Activated naive CD8-positive, alpha-beta T cell treated with anti-CD3 and anti-CD28 coated beads, Interleukin-2, amount 50 U/mL, for 24 hours (primary cell): ENCODE results near the gene OR2V1.
"Not testable (repeated sequence)": the region's sequence is repeated elsewhere in the genome, so short reads cannot be mapped to it uniquely, and the experiment has no call there.

Source experiments
- ATAC-seq: fragments of 150-1000 bp; cut with Tn5 transposase; one replicate; pipeline ENCODE4 v1.10.0; 2021
- DNase-seq: peaks from one replicate; pipeline ENCODE4 v3.0.0; 2021
- H3K27ac Mint-ChIP-seq: one replicate; pipeline ENCODE4 v1.8.0; 2021; ENCODE audit warnings: mild to moderate bottlenecking, mixed read lengths
- H3K27me3 Mint-ChIP-seq: one replicate; pipeline ENCODE4 v1.8.0; 2021; ENCODE audit warnings: mixed read lengths
- H3K36me3 Mint-ChIP-seq: one replicate; pipeline ENCODE4 v1.8.0; 2021; ENCODE audit warnings: low read depth, mixed read lengths
- H3K4me1 Mint-ChIP-seq: one replicate; pipeline ENCODE4 v1.8.0; 2021; ENCODE audit warnings: mixed read lengths
- H3K4me3 Mint-ChIP-seq: one replicate; pipeline ENCODE4 v1.8.0; 2021; ENCODE audit warnings: mild to moderate bottlenecking, moderate library complexity, mixed read lengths
- H3K9me3 Mint-ChIP-seq: one replicate; pipeline ENCODE4 v1.8.0; 2021; ENCODE audit warnings: mixed read lengths

Gene OR2V1

GRCh38 chr5:181107699-181108098 lies 23.3 kb downstream of the OR2V1 start:
- Mint-ChIP-seq H3K36me3 (peaks cover 2% of the 10 kb centered on the region), H3K4me1 (peaks cover 12% of the 10 kb centered on the region), H3K27me3 (peaks cover 65% of the 10 kb centered on the region), H3K9me3 (no peaks in the 10 kb centered on the region), H3K4me3 (no peak overlapping the region), H3K27ac (no peak overlapping the region)
- DNase-seq (no peak), ATAC-seq (no peak)

GRCh38 chr5:181105391-181106025 lies 25.5 kb downstream of the OR2V1 start:
- ATAC-seq = no peak
- Mint-ChIP-seq H3K4me1 (peaks cover 12% of the 10 kb centered on the region), H3K9me3 (no peaks in the 10 kb centered on the region), H3K4me3 (no peak overlapping the region), H3K27me3 (peaks cover 54% of the 10 kb centered on the region), H3K27ac (no peak overlapping the region), H3K36me3 (peaks cover 2% of the 10 kb centered on the region)
- no peak for DNase-seq

- not testable (repeated sequence) for H3K36me3 Mint-ChIP-seq, H3K4me3 Mint-ChIP-seq, H3K27ac Mint-ChIP-seq, DNase-seq, ATAC-seq, H3K9me3 Mint-ChIP-seq
- H3K27me3 Mint-ChIP-seq = peaks cover 54% of the 10 kb centered on the region
- peaks cover 12% of the 10 kb centered on the region for H3K4me1 Mint-ChIP-seq
Observed at GRCh38 chr5:181104606-181105390, 26.2 kb downstream of the OR2V1 start.

GRCh38 chr5:181104259-181104568 lies 26.8 kb downstream of the OR2V1 start:
- ATAC-seq, H3K9me3 Mint-ChIP-seq, H3K27ac Mint-ChIP-seq, DNase-seq, H3K36me3 Mint-ChIP-seq: not testable (repeated sequence)
- peaks cover 56% of the 10 kb centered on the region for H3K27me3 Mint-ChIP-seq
- H3K4me1 Mint-ChIP-seq = peaks cover 18% of the 10 kb centered on the region
- H3K4me3 Mint-ChIP-seq = peak overlapping the region; percentile 81

- not testable (repeated sequence) for H3K27ac Mint-ChIP-seq, H3K9me3 Mint-ChIP-seq, H3K36me3 Mint-ChIP-seq, DNase-seq, H3K4me3 Mint-ChIP-seq
- ATAC-seq = peak; percentile 79
- peaks cover 18% of the 10 kb centered on the region for H3K4me1 Mint-ChIP-seq
- H3K27me3 Mint-ChIP-seq = peaks cover 45% of the 10 kb centered on the region
Observed at GRCh38 chr5:181101930-181102674, 28.9 kb downstream of the OR2V1 start.

- H3K27me3 Mint-ChIP-seq = peaks cover 39% of the 10 kb centered on the region
- not testable (repeated sequence) for ATAC-seq, H3K4me3 Mint-ChIP-seq, H3K36me3 Mint-ChIP-seq, DNase-seq, H3K27ac Mint-ChIP-seq, H3K9me3 Mint-ChIP-seq
- peaks cover 18% of the 10 kb centered on the region for H3K4me1 Mint-ChIP-seq
Observed at GRCh38 chr5:181101030-181101641, 29.8 kb downstream of the OR2V1 start.

GRCh38 chr5:181100121-181100875 lies 30.7 kb downstream of the OR2V1 start:
- Mint-ChIP-seq H3K27me3 (peaks cover 34% of the 10 kb centered on the region), H3K4me1 (peaks cover 15% of the 10 kb centered on the region), H3K4me3 (no peak overlapping the region), H3K27ac (no peak overlapping the region), H3K9me3 (no peaks in the 10 kb centered on the region), H3K36me3 (peaks cover 2% of the 10 kb centered on the region)
- DNase-seq = no peak
- no peak for ATAC-seq

- no peaks in the 10 kb centered on the region for H3K9me3 Mint-ChIP-seq
- H3K4me3 Mint-ChIP-seq = no peak overlapping the region
- H3K27ac Mint-ChIP-seq = no peak overlapping the region
- DNase-seq (no peak), ATAC-seq (no peak)
- peaks cover 13% of the 10 kb centered on the region for H3K4me1 Mint-ChIP-seq
- peaks cover 2% of the 10 kb centered on the region for H3K36me3 Mint-ChIP-seq
- peaks cover 35% of the 10 kb centered on the region for H3K27me3 Mint-ChIP-seq
Observed at GRCh38 chr5:181099602-181100086, 31.3 kb downstream of the OR2V1 start.

- H3K27me3 Mint-ChIP-seq = peaks cover 29% of the 10 kb centered on the region
- H3K4me1 Mint-ChIP-seq = peaks cover 6% of the 10 kb centered on the region
- ATAC-seq (no peak), DNase-seq (no peak)
- H3K4me3 Mint-ChIP-seq = no peak overlapping the region
- H3K27ac Mint-ChIP-seq = no peak overlapping the region
- peaks cover under 1% of the 10 kb centered on the region for H3K36me3 Mint-ChIP-seq
- H3K9me3 Mint-ChIP-seq = no peaks in the 10 kb centered on the region
Observed at GRCh38 chr5:181098762-181099601, 32.0 kb downstream of the OR2V1 start.

GRCh38 chr5:181097759-181098491 lies 33.0 kb downstream of the OR2V1 start:
- peaks cover 33% of the 10 kb centered on the region for H3K27me3 Mint-ChIP-seq
- H3K36me3 Mint-ChIP-seq, H3K4me1 Mint-ChIP-seq, DNase-seq, ATAC-seq, H3K4me3 Mint-ChIP-seq, H3K9me3 Mint-ChIP-seq, H3K27ac Mint-ChIP-seq: not testable (repeated sequence)

GRCh38 chr5:181097383-181097753 lies 33.6 kb downstream of the OR2V1 start:
- ATAC-seq, H3K4me1 Mint-ChIP-seq, H3K27ac Mint-ChIP-seq, H3K9me3 Mint-ChIP-seq, DNase-seq, H3K4me3 Mint-ChIP-seq, H3K36me3 Mint-ChIP-seq: not testable (repeated sequence)
- H3K27me3 Mint-ChIP-seq = peaks cover 33% of the 10 kb centered on the region

- H3K4me3 Mint-ChIP-seq, DNase-seq, H3K36me3 Mint-ChIP-seq, H3K9me3 Mint-ChIP-seq, H3K4me1 Mint-ChIP-seq, H3K27ac Mint-ChIP-seq: not testable (repeated sequence)
- H3K27me3 Mint-ChIP-seq = peaks cover 33% of the 10 kb centered on the region
- peak; percentile 80 for ATAC-seq
Observed at GRCh38 chr5:181096721-181097382, 34.1 kb downstream of the OR2V1 start.
